HEK293 (cell line): ENCODE data around the gene CWC25.

Source experiments
- CTCF ChIA-PET: fragments of 350-600 bp; formaldehyde crosslinking; extraction: SDS; loops from one replicate; lab custom pipeline; 2021; ENCODE audit warnings: antibody characterized with exemption; lab: Yijun Ruan, JAX
- POLR2A ChIA-PET: fragments of 300-600 bp; formaldehyde crosslinking; extraction: SDS; loops from one replicate; lab custom pipeline; 2020; ENCODE audit warnings: antibody characterized with exemption, inconsistent platforms; lab: Yijun Ruan, JAX
- H3K27ac ChIP-seq: fragments of 200-500 bp; sonication (Bioruptor generic); 2 replicates; pipeline ENCODE4 v1.5.1; 2014; ENCODE audit warnings: low read depth, low read length, control low read depth, inconsistent platforms; ENCODE audit errors: extremely low read depth
- H3K36me3 ChIP-seq, 2 experiments: fragments of 200-500 bp in 1 of 2; sonication (Bioruptor generic) in 1 of 2; 1 replicate in 1 of 2; 2 replicates in 1 of 2; pipeline ENCODE4 v1.5.1; 2014 to 2017; ENCODE audit warnings: inconsistent platforms in 2 of 2, low read length in 2 of 2; ENCODE audit not compliant: control insufficient read depth in 2 of 2, insufficient read depth in 1 of 2
- H3K4me1 ChIP-seq: fragments of 200-500 bp; sonication (Bioruptor generic); 2 replicates; pipeline ENCODE4 v1.5.1; 2014; ENCODE audit warnings: mild to moderate bottlenecking, low read length, inconsistent platforms; ENCODE audit not compliant: control insufficient read depth, insufficient read depth
- H3K4me3 ChIP-seq: 2 replicates; pipeline ENCODE4 v1.5.1; 2011; ENCODE audit warnings: low read depth, mild to moderate bottlenecking, control low read depth, low read length, moderate library complexity
- H3K9me3 ChIP-seq: fragments of 200-500 bp; sonication (Bioruptor generic); 2 replicates; pipeline ENCODE4 v1.5.1; 2014; ENCODE audit warnings: low read depth, low read length, inconsistent platforms; ENCODE audit not compliant: control insufficient read depth, insufficient read depth
- YY1 ChIP-seq: fragments of 450-650 bp; formaldehyde crosslinking; IDR thresholded peaks from 2 replicates; pipeline ENCODE4 v1.5.1; 2018; ENCODE audit warnings: missing biosample characterization, missing genetic modification characterization
- ZBTB20 ChIP-seq: fragments of 450-650 bp; formaldehyde crosslinking; IDR thresholded peaks from 2 replicates; pipeline ENCODE4 v1.5.1; 2016; ENCODE audit warnings: missing biosample characterization, missing genetic modification characterization
- ZBTB7A ChIP-seq: fragments of 450-650 bp; formaldehyde crosslinking; IDR thresholded peaks from 2 replicates; pipeline ENCODE4 v1.5.1; 2016; ENCODE audit warnings: low read depth, missing biosample characterization, missing genetic modification characterization
- ZFP41 ChIP-seq: fragments of 450-650 bp; formaldehyde crosslinking; IDR thresholded peaks from 2 replicates; pipeline ENCODE4 v1.5.1; 2016; ENCODE audit warnings: missing biosample characterization, missing genetic modification characterization, borderline replicate concordance
- ZNF169 ChIP-seq: fragments of 450-650 bp; formaldehyde crosslinking; IDR thresholded peaks from 2 replicates; pipeline ENCODE4 v1.5.1; 2016; ENCODE audit warnings: missing biosample characterization, missing genetic modification characterization
- ZNF274 ChIP-seq, 2 experiments: fragments of 200-500 bp in 1 of 2; fragments of 450-650 bp in 1 of 2; sonication (Bioruptor generic) in 1 of 2; formaldehyde crosslinking in 1 of 2; IDR thresholded peaks; 2 replicates each; pipeline versions ENCODE4 v1.5.1 to v1.6.1; 2014 to 2016; ENCODE audit warnings: borderline replicate concordance in 1 of 2, inconsistent platforms in 1 of 2, low read length in 1 of 2, missing biosample characterization in 1 of 2, missing genetic modification characterization in 1 of 2
- ZNF335 ChIP-seq: fragments of 450-650 bp; formaldehyde crosslinking; conservative IDR thresholded peaks from 2 replicates; pipeline ENCODE4 v1.5.1; 2016; ENCODE audit warnings: missing biosample characterization, missing genetic modification characterization
- ZNF341 ChIP-seq: fragments of 450-650 bp; formaldehyde crosslinking; IDR thresholded peaks from 2 replicates; pipeline ENCODE4; 2016; ENCODE audit warnings: low read depth, missing biosample characterization, missing genetic modification characterization
- ZNF521 ChIP-seq: fragments of 450-650 bp; formaldehyde crosslinking; IDR thresholded peaks from 2 replicates; pipeline ENCODE4 v1.5.1; 2017; ENCODE audit warnings: missing biosample characterization, mild to moderate bottlenecking, missing genetic modification characterization
- ZNF548 ChIP-seq: fragments of 450-650 bp; formaldehyde crosslinking; IDR thresholded peaks from 2 replicates; pipeline ENCODE4 v1.5.1; 2016; ENCODE audit warnings: missing biosample characterization, missing genetic modification characterization
- ZNF658 ChIP-seq: fragments of 450-650 bp; formaldehyde crosslinking; IDR thresholded peaks from 2 replicates; pipeline ENCODE4; 2016; ENCODE audit warnings: missing biosample characterization, missing genetic modification characterization
- ZNF664 ChIP-seq: fragments of 450-650 bp; formaldehyde crosslinking; IDR thresholded peaks from 2 replicates; pipeline ENCODE4 v1.5.1; 2016; ENCODE audit warnings: missing biosample characterization, missing genetic modification characterization
- ZNF76 ChIP-seq: fragments of 450-650 bp; formaldehyde crosslinking; IDR thresholded peaks from 2 replicates; pipeline ENCODE4; 2016; ENCODE audit warnings: low read depth, missing biosample characterization, missing genetic modification characterization, borderline replicate concordance
- ZSCAN30 ChIP-seq: fragments of 450-650 bp; IDR thresholded peaks from 2 replicates; pipeline ENCODE4 v1.5.1; 2018; ENCODE audit warnings: missing biosample characterization, mild to moderate bottlenecking, missing genetic modification characterization, moderate library complexity
- TF ChIP-seq, protein P1 (sequence below): fragments of 450-650 bp; formaldehyde crosslinking; IDR thresholded peaks from 2 replicates; pipeline ENCODE4 v1.5.1; 2016; ENCODE audit warnings: missing biosample characterization, missing genetic modification characterization
- TF ChIP-seq, protein P2 (sequence below): fragments of 450-650 bp; formaldehyde crosslinking; IDR thresholded peaks from 2 replicates; pipeline ENCODE4 v1.5.1; 2016; ENCODE audit warnings: missing biosample characterization, missing genetic modification characterization
- TF ChIP-seq, protein P3 (sequence below): fragments of 450-650 bp; formaldehyde crosslinking; IDR thresholded peaks from 2 replicates; pipeline ENCODE4 v1.5.1; 2016; ENCODE audit warnings: missing biosample characterization, missing genetic modification characterization, borderline replicate concordance
- TF ChIP-seq, protein P4 (sequence below): fragments of 450-650 bp; formaldehyde crosslinking; IDR thresholded peaks from 2 replicates; pipeline ENCODE4 v1.5.1; 2016; ENCODE audit warnings: missing biosample characterization, missing genetic modification characterization, low read depth
- TF ChIP-seq, protein P5 (sequence below): fragments of 450-650 bp; formaldehyde crosslinking; IDR thresholded peaks from 2 replicates; pipeline ENCODE4 v1.5.1; 2016; ENCODE audit warnings: missing biosample characterization, missing genetic modification characterization
- TF ChIP-seq, protein P6 (sequence below): fragments of 450-650 bp; formaldehyde crosslinking; IDR thresholded peaks from 2 replicates; pipeline ENCODE4 v1.5.0; 2017; ENCODE audit warnings: missing biosample characterization, missing genetic modification characterization, borderline replicate concordance

Gene CWC25

DNA sequence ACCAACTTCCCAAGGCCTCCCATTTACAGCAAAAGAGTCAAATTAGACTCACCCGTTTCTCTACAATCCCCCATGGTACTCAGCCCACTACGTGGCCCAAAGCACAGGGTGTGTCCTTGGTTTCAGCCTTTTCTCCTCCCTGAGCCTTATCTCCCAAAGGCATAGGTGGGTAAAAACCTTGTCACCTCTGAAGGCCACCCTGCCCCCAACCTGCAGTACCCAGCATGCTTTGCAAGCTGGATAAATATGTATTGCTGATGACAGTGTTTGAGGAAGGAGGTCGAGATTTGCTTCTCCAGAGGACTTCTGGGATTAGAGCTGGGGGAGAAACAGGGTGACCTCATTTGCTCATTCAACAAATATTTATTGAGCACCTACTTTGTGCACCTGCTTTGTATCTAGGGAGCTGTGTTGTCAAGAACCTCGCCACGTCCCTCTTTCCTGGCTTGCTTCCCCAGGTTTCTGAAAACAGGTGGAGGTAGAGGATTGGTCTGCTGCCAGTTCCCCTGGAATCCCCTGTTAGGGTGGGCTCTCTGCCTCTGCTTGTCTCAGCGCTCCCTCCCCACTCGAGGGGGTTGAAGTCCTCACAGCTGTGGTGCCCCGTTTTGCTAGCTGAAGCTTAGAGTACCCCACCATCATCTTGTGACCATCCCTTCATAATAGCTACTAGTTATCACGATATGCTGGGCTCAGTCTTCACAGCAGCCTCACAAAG lies 47.7 kb upstream of the CWC25 start:
- ChIA-PET POLR2A (interaction anchor here (0.5 to 1.8 kb wide), 5 partner anchors 19 to 321 kb away, joined by 3 to 8 read pairs (median 6); partner anchors contain the start of gene RPL23), CTCF (interaction anchor here (0.7 to 5.8 kb wide), 7 partner anchors 11 to 364 kb away, joined by 3 to 24 read pairs (median 4); no protein-coding TSS in a partner anchor)
- Histone ChIP-seq H3K36me3 (peaks cover 0 to 5% of the 10 kb centered on the region in 2 experiments; a peak in 1 of 3 replicates), H3K9me3 (no peaks in the 10 kb centered on the region), H3K27ac (no peak overlapping the region)
- no peak for TF ChIP-seq ZBTB7A (tag by site-specific recombination)
- TF ChIP-seq, protein P1, sequence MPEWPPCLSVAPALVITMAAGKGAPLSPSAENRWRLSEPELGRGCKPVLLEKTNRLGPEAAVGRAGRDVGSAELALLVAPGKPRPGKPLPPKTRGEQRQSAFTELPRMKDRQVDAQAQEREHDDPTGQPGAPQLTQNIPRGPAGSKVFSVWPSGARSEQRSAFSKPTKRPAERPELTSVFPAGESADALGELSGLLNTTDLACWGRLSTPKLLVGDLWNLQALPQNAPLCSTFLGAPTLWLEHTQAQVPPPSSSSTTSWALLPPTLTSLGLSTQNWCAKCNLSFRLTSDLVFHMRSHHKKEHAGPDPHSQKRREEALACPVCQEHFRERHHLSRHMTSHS (tag by site-specific recombination): no peak
- peak; percentile 96 for TF ChIP-seq ZNF664
- no peak for TF ChIP-seq ZNF169 (tag by site-specific recombination)
- TF ChIP-seq YY1 (tag by site-specific recombination): no peak
- TF ChIP-seq ZBTB20 (tag by site-specific recombination): no peak
- TF ChIP-seq ZNF274 (IDR thresholded peaks at IDR 0.05; ENCODE audit: low read length): no peak
- no peak for TF ChIP-seq ZNF274 (tag by site-specific recombination; IDR thresholded peaks at IDR 0.05; ENCODE audit: borderline replicate concordance)
- TF ChIP-seq ZNF341: no peak
- no peak for TF ChIP-seq ZNF658 (tag by site-specific recombination)
- TF ChIP-seq, protein P2, sequence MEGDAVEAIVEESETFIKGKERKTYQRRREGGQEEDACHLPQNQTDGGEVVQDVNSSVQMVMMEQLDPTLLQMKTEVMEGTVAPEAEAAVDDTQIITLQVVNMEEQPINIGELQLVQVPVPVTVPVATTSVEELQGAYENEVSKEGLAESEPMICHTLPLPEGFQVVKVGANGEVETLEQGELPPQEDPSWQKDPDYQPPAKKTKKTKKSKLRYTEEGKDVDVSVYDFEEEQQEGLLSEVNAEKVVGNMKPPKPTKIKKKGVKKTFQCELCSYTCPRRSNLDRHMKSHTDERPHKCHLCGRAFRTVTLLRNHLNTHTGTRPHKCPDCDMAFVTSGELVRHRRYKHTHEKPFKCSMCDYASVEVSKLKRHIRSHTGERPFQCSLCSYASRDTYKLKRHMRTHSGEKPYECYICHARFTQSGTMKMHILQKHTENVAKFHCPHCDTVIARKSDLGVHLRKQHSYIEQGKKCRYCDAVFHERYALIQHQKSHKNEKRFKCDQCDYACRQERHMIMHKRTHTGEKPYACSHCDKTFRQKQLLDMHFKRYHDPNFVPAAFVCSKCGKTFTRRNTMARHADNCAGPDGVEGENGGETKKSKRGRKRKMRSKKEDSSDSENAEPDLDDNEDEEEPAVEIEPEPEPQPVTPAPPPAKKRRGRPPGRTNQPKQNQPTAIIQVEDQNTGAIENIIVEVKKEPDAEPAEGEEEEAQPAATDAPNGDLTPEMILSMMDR (tag by site-specific recombination): no peak
- 0 out of 2 replicates have a peak, but pooled peaks have one; percentile 28 for TF ChIP-seq ZNF76 (tag by site-specific recombination)
- TF ChIP-seq ZNF548 (tag by site-specific recombination): no peak
- TF ChIP-seq, all 188 proteins: peak for 2
- H3K4me3 ChIP-seq: no peak overlapping the region
- H3K4me1 ChIP-seq: peaks cover 16% of the 10 kb centered on the region

DNA sequence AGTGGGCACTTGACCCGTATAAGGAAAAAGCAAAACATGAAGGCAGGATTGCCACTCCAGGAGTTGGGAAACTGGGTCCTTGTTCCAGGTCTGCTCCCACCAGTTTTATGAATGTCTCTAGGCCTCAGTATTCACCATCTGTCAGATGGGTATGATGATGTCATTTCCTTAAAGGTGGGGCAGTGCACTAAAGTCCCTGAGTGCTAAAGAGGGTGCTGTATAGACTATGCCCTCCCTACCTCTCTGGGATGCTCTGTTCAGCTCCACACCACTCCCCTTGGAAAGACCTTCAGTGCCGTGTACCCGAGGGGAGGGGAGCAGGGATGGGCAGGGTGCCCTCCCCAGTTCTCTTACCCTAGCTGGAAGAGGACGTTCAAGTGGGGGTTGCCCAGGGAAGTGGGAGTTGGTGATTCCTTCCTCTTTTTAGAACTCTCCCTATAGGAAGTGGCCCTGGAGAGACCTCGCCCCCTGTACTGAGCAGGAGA lies 46.9 kb upstream of the CWC25 start:
- Histone ChIP-seq H3K4me1 (peaks cover 13% of the 10 kb centered on the region), H3K27ac (peak overlapping the region; percentile 76; the same call in 1 of the 2 replicates), H3K4me3 (no peak overlapping the region), H3K36me3 (peaks cover 0 to 1% of the 10 kb centered on the region in 2 experiments; a peak in 1 of 3 replicates), H3K9me3 (no peaks in the 10 kb centered on the region)
- ChIA-PET CTCF (interaction anchor here (0.8 to 5.8 kb wide), 6 partner anchors 29 to 527 kb away, joined by 3 to 24 read pairs (median 4); no protein-coding TSS in a partner anchor), POLR2A (interaction anchor here (0.5 to 3.5 kb wide), 11 partner anchors 18 to 322 kb away, joined by 3 to 62 read pairs (median 9); partner anchors contain the start of genes CWC25, LASP1NB, PLXDC1 and PSMB3)
- peak; percentile 7; the same call in 1 of the 2 replicates for TF ChIP-seq ZNF664
- TF ChIP-seq, protein P3, sequence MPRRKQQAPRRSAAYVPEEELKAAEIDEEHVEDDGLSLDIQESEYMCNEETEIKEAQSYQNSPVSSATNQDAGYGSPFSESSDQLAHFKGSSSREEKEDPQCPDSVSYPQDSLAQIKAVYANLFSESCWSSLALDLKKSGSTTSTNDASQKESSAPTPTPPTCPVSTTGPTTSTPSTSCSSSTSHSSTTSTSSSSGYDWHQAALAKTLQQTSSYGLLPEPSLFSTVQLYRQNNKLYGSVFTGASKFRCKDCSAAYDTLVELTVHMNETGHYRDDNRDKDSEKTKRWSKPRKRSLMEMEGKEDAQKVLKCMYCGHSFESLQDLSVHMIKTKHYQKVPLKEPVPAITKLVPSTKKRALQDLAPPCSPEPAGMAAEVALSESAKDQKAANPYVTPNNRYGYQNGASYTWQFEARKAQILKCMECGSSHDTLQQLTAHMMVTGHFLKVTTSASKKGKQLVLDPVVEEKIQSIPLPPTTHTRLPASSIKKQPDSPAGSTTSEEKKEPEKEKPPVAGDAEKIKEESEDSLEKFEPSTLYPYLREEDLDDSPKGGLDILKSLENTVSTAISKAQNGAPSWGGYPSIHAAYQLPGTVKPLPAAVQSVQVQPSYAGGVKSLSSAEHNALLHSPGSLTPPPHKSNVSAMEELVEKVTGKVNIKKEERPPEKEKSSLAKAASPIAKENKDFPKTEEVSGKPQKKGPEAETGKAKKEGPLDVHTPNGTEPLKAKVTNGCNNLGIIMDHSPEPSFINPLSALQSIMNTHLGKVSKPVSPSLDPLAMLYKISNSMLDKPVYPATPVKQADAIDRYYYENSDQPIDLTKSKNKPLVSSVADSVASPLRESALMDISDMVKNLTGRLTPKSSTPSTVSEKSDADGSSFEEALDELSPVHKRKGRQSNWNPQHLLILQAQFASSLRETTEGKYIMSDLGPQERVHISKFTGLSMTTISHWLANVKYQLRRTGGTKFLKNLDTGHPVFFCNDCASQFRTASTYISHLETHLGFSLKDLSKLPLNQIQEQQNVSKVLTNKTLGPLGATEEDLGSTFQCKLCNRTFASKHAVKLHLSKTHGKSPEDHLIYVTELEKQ (tag by site-specific recombination): no peak
- no peak for TF ChIP-seq ZNF335 (tag by site-specific recombination)
- no peak for TF ChIP-seq ZFP41 (tag by site-specific recombination)
- TF ChIP-seq, protein P4, sequence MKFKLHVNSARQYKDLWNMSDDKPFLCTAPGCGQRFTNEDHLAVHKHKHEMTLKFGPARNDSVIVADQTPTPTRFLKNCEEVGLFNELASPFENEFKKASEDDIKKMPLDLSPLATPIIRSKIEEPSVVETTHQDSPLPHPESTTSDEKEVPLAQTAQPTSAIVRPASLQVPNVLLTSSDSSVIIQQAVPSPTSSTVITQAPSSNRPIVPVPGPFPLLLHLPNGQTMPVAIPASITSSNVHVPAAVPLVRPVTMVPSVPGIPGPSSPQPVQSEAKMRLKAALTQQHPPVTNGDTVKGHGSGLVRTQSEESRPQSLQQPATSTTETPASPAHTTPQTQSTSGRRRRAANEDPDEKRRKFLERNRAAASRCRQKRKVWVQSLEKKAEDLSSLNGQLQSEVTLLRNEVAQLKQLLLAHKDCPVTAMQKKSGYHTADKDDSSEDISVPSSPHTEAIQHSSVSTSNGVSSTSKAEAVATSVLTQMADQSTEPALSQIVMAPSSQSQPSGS (tag by site-specific recombination): peak; percentile 81
- TF ChIP-seq, protein P5, sequence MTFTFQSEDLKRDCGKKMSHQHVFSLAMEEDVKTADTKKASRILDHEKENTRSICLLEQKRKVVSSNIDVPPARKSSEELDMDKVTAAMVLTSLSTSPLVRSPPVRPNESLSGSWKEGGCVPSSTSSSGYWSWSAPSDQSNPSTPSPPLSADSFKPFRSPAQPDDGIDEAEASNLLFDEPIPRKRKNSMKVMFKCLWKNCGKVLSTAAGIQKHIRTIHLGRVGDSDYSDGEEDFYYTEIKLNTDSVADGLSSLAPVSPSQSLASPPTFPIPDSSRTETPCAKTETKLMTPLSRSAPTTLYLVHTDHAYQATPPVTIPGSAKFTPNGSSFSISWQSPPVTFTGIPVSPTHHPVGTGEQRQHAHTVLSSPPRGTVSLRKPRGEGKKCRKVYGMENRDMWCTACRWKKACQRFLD (tag by site-specific recombination): no peak
- TF ChIP-seq, protein P6, sequence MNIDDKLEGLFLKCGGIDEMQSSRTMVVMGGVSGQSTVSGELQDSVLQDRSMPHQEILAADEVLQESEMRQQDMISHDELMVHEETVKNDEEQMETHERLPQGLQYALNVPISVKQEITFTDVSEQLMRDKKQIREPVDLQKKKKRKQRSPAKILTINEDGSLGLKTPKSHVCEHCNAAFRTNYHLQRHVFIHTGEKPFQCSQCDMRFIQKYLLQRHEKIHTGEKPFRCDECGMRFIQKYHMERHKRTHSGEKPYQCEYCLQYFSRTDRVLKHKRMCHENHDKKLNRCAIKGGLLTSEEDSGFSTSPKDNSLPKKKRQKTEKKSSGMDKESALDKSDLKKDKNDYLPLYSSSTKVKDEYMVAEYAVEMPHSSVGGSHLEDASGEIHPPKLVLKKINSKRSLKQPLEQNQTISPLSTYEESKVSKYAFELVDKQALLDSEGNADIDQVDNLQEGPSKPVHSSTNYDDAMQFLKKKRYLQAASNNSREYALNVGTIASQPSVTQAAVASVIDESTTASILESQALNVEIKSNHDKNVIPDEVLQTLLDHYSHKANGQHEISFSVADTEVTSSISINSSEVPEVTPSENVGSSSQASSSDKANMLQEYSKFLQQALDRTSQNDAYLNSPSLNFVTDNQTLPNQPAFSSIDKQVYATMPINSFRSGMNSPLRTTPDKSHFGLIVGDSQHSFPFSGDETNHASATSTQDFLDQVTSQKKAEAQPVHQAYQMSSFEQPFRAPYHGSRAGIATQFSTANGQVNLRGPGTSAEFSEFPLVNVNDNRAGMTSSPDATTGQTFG (tag by site-specific recombination): no peak
- TF ChIP-seq ZNF521 (tag by site-specific recombination): no peak
- TF ChIP-seq ZSCAN30 (tag by site-specific recombination): no peak
